Iris pigment epithelial cell (primary cell): ENCODE measurements around the gene DISC1.
"Not testable (repeated sequence)": the region's sequence is repeated elsewhere in the genome, so short reads cannot be mapped to it uniquely, and the experiment has no call there.

ENCODE experiments used
- DNase-seq: peaks from one replicate; pipeline ENCODE4 v3.0.0-alpha.2; 2011; ENCODE audit warnings: low read depth

The DISC1 gene

DNA sequence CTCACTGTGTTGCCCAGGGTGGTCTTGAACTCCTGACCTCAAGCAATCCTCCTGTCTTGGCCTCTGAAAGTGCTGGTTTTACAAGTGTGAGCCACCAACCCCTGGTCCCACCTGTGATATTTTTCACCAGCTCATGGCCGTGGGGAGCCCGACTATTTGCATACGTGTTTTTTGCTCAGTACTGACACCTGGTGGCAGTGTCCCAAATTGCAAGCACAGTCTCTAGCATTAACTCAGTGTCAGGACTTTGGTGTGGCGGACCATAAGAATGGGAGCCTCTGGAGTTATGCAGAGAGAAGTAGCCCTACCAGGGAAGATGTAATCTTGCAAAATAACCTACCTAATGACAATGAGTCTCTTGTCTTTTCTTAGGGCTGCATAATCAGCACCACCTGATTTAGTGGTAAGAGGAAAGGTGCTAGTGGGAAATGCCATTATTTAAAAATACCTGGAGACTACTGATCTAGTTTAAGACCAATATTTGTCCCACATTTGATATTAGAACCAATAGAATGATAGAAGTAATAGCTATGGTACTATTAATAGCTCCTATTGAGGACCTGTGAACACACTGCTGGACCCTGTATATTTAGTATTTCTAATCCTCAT lies 305.4 kb downstream of the DISC1 start:
- no peak for DNase-seq

DNA sequence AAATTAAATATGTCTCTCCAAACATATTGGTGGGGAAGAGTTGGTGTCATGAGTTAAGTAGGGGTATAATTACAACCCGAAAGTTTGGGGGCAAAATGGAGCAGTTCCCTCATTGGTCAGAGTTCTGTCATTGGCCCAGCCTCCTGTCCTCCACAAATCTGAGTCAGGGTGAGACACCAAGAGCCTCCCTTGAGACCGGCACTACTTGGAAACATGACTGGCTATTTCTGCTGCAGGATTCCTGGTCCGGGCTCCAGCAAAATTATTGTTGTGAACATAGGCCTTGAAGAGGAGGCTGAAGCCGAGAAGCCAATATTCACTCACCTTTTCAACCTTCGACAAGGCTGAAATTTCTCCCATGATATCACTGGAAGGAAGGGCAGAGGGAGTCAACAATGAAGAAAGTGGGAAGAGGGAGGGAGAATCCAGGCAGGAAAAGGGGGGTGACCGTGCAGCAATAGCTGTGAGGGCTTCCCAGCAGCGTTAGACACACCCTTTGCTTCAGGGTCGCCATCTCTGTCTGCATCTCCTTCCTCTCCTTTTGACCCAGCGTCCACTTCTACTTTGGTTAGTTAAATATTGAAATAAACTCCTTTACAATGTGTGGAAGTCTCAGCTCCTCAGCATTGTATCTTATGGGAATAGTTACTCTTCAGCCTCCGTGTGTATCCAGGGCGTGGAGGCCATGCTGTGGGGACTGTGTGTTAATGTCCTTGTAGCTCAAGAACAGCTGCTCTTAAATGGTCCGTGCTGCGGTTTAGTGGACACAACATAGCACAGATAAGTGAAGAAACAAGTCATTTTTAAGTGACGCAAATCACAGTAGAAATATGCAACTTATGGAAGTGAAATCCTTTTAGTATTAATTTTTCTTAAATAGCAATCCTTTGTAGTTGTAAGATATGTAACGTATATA lies 307.4 kb downstream of the DISC1 start:
- no peak for DNase-seq

GRCh38 chr1:231934797-231935196 lies 308.2 kb downstream of the DISC1 start:
- DNase-seq, result peak; percentile 80

- DNase-seq, result no peak
These were observed 309.3 kb downstream of the DISC1 start for GRCh38 chr1:231935856-231936255.

- peak; percentile 42 for DNase-seq
These were observed 310.6 kb downstream of the DISC1 start for GRCh38 chr1:231936983-231937775.

DNA sequence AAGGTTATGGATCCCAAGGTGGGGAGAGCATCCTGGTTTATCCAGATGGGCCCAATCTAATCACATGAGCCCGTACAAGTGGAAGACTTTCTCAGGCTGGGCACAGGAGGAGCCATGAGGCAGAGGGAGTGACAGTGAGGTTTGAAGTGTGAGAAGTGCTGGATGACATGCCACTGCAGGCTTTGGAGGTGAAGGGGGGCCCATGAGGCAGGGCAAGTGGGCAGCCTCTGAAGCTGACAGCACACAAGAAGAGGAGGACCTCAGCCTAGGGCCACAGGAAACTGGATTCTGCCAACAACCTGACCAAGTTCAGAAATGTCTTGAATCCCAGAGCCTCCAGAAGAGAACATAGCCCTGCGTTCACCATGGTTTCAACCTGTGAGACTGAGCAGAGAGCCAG lies 311.6 kb downstream of the DISC1 start:
- no peak for DNase-seq

- DNase-seq, result peak; percentile 28
These were observed 312.1 kb downstream of the DISC1 start for GRCh38 chr1:231938711-231939110.

DNA sequence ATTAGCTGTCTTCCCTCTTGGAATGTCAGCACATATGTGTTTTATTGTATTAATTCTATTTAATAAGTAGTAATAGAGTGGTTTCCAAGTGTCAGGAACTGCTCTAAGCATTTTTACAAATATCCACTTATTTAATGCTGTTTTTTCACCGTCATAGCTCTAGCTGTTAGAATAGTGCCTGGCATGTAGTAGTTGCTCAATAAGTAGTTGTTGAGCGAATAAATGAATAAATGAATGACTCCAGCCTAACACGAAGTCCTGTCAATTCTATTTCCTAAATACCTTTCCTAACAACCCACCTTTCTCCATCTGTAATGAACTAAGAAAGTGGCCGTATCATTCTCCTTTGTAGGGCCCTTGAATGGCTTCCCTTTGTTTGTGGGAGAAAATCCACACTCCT lies 312.5 kb downstream of the DISC1 start:
- no peak for DNase-seq

DNA sequence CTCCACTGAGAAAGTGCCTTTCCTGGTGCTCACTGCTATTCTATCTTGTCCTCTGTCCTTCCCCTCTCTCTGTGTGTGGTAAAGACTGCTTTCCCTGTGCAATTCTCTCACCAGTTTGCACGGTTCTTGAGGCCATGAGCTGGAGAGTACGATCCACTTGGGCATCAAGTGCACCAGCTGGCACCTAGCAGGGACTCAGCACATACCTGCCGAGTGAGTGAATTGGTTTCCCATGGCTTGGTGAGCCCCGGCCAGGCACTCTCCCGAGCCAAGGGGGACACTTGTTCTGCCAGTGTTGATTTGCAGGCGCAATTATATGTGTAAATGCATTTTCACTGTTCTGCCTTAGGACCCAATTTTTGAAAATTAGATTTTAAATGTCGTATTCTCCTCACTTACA lies 313.5 kb downstream of the DISC1 start:
- DNase-seq, result no peak

- DNase-seq, result no peak
These were observed 314.1 kb downstream of the DISC1 start for GRCh38 chr1:231940701-231941100.

DNA sequence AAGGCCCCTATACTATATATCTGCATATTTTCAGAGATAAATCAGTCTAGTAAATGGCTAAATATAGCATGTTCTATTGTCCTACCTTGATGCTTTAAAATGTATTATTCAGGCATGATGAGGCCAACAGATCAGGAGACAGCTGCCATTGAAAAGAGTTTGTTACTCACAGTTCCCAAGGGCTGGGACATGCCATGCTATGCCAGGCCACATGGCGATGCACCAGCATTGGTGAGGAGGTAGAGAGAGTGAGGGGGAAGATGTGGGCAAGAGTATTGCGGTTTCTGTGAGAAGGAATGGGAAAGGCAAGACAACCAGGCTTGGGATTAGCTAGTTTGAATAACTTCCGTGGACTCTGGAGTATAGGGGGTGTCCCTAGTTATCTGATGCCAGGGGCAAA lies 316.5 kb downstream of the DISC1 start:
- no peak for DNase-seq

GRCh38 chr1:231948102-231948501 lies 321.5 kb downstream of the DISC1 start:
- DNase-seq, result not testable (repeated sequence)

- DNase-seq, result no peak
These were observed 322.9 kb downstream of the DISC1 start for GRCh38 chr1:231949277-231950091.

DNA sequence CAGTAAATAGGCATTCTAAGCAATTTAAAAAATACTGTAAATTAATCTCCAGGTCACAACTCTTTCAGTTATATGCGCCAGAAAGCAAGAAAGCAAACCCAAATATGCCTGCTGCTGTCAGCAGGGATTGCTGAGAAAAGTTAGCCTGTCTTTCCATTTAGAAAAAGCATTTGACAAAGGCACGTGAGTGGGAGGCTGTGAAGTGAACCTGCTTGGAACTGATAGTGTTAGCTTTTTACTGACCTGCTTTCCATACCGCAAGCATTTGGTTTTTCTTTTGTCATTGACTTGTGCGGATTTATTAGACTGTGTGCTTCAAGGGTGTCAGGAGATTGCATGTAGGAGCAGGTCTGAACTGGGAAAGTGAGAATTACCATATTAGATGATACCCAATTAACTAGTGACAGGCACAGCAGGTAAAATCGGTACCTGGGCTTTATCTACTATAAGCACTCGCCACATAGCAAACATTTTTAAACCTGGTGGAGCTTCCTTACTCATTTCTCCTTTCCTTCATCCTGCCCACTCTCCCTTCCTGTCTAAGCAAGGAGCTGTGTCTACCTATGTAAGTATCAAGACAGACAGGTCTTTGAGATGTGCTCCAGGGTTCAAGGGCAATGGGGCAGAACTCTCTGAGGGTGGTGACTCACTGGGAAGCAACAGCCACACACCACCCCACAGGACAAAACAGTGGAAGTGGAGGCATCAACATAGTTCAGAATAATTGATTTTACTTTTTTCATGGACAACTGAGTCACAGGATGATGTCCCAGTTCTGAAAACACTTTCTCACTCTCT lies 323.9 kb downstream of the DISC1 start:
- DNase-seq, result no peak

DNA sequence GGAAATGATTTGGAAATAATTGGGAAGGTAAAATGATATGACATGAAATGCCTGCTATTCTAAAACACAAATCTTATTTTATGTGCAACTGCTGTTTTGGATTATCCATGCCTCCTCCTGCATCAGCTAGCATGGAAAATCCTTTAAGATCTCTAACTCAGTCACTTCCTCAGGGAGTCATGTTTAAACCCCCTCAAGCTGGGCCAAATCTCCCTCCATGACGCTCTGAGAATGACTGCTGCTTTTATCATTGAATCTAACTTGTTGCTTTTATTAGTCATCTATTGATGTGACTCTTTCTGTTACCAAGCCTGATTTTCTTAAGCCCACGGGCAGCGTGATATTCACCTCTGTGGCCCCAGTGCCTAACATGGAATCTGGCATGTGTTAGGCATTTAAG lies 324.8 kb downstream of the DISC1 start:
- DNase-seq, result peak; percentile 40

- no peak for DNase-seq
These were observed 325.6 kb downstream of the DISC1 start for GRCh38 chr1:231952154-231952553.

DNA sequence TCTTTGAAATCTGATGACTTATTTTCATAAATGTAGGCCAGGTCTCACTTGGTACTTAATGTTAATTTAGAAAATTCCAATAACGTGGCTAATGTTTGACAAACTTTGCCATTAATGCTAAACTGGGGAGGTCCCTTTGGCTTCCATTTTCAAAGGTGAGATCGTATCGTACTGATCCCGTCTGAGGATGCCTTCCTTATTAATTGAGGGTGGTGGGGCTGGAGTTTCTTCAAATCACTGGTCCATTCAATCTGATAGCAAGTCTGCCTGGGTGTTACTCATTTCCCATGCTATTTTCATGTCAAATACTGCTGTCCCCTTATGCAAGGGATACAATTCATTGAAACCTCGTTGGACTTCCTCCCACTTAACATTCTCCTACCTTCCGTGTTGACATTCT lies 327.1 kb downstream of the DISC1 start:
- no peak for DNase-seq

- no peak for DNase-seq
These were observed 328.2 kb downstream of the DISC1 start for GRCh38 chr1:231954751-231955150.

DNA sequence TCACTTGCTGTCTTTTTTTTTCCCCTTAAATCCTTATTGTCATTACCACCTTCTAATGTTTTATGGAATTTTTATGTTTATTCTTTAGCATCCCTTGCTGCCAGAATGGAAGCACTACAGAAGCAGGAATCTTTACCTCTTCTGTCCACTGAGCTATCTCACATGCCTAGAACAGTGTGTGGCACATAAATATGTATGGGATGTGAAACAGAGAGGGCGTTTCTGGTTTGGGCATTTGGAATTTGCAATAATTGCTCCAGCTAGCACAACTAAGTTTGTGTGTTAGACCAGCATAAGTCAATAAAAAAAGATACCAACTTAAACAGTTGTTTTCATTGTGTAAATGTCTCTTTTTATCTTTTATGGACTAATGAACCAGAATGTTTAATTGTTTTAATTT lies 330.8 kb downstream of the DISC1 start:
- DNase-seq, result no peak

- no peak for DNase-seq
These were observed 331.9 kb downstream of the DISC1 start for GRCh38 chr1:231958448-231958847.
